Measurements from ENCODE around the gene TPRX2. TPM values are rescaled to one million over a fixed set of nuclear protein-coding genes. Genes with fewer than 3 reads are reported as not detected.
"Not testable (repeated sequence)": the region's sequence is repeated elsewhere in the genome, so short reads cannot be mapped to it uniquely, and the experiment has no call there.

The TPRX2 gene
- total RNA-seq: not detected

DNA sequence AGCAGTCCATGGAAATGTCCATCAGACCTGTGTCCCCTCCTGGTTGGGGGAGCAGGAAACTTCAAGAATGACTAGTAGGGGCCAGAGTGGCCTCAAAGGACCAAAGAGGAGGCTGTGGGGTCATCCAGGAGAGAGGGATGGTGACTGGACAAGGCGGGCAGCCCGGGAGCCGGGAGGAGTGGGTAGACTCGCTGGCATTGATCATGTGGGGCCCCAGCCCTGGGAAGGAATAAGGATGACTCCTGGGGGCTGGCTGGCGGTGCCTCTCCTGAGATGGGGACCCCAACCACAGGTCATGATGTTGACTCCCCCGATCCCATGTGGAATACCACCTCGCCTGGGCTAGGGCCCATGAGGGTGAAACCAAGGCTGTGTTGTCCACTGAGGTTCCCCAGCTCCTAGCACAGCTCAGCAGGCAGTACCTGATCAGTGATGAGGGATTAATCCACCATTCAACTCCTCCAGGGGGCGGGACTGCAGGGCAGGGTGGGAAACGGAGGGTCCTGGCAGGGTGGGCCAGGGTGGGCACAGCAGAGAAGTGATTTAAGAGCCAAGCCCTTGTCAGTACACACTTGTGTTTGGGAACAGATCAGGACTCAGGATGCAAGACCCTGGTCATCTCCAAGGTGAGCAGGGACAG is at the start of gene TPRX2:
TSS of gene TPRX2 (plus strand) at position 590 of the 640 bp plus-strand sequence. CDS start at position 602, 12 bp downstream.
- H3K4me3 Mint-ChIP-seq; H3K27ac Mint-ChIP-seq; DNase-seq; H3K4me1 Mint-ChIP-seq (ENCODE audit: low read depth); ATAC-seq (replicated peaks in 1 of 2); H3K36me3 Mint-ChIP-seq (ENCODE audit: insufficient read depth in 2 of 2); H3K9me3 Mint-ChIP-seq: not testable (repeated sequence)
- H3K27me3 Mint-ChIP-seq (ENCODE audit: low read depth): peaks cover 15% of the 10 kb centered on the region

GRCh38 chr19:47813304-47813994 is 45.6 kb upstream of the TPRX2 start:
- Mint-ChIP-seq H3K27me3 (ENCODE audit: low read depth) (peaks cover 8% of the 10 kb centered on the region), H3K27ac (no peak overlapping the region)

DNA sequence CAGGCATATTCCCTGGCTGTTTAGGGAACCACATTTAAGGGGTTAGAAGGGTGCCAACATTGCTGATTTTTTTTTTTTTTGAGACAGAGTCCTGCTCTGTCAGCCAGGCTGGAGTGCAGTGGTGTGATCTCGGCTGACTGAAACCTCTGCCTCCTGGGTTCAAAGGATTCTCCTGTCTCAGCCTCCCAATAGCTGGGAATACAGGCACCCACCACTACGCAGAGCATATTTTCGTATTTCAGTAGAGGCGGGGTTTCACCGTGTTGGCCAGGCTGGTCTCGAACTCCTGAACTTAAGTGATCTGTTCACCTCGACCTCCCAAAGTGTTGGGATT is 45.1 kb upstream of the TPRX2 start:
- peaks cover 13% of the 10 kb centered on the region for H3K27me3 Mint-ChIP-seq (ENCODE audit: low read depth)
- ATAC-seq (replicated peaks in 1 of 2): peak in 1 of 2 donors; percentile 11
- DNase-seq: no peak
- H3K27ac Mint-ChIP-seq: no peak overlapping the region
- H3K4me1 Mint-ChIP-seq (ENCODE audit: low read depth): no peaks in the 10 kb centered on the region
- no peaks in the 10 kb centered on the region for H3K9me3 Mint-ChIP-seq
- no peak overlapping the region for H3K4me3 Mint-ChIP-seq
- H3K36me3 Mint-ChIP-seq (ENCODE audit: insufficient read depth in 2 of 2): no peaks in the 10 kb centered on the region

More at GRCh38 chr19:47813304-47813994, 45.6 kb upstream of the TPRX2 start:
- Mint-ChIP-seq H3K4me1 (ENCODE audit: low read depth) (no peaks in the 10 kb centered on the region), H3K36me3 (ENCODE audit: insufficient read depth in 2 of 2) (no peaks in the 10 kb centered on the region), H3K4me3 (no peak overlapping the region), H3K9me3 (no peaks in the 10 kb centered on the region)
- DNase-seq (peak; percentile 83 to 85), ATAC-seq (replicated peaks in 1 of 2) (peak; percentile 77 to 78)

DNA sequence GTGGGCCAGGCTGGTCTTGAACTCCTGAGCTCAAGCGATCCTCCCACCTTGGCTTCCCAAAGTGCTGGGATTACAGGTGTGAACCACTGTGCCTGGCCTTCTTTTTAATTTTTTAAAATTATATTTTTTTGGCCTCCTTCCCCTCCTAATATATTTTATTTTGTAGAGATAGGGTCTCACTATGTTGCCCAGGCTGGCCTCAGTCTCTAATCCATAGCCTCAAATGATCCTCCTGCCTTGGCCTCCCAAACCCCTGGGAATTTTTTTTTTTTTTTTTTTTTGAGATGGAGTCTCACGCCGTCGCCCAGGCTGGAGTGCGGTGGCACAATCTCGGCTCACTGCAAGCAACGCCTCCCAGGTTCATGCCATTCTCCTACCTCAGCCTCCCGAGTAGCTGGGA is 42.8 kb upstream of the TPRX2 start:
- H3K4me1 Mint-ChIP-seq (ENCODE audit: low read depth); H3K9me3 Mint-ChIP-seq; ATAC-seq (replicated peaks in 1 of 2); H3K36me3 Mint-ChIP-seq (ENCODE audit: insufficient read depth in 2 of 2); DNase-seq; H3K4me3 Mint-ChIP-seq; H3K27ac Mint-ChIP-seq: not testable (repeated sequence)
- H3K27me3 Mint-ChIP-seq (ENCODE audit: low read depth): peaks cover 36% of the 10 kb centered on the region

DNA sequence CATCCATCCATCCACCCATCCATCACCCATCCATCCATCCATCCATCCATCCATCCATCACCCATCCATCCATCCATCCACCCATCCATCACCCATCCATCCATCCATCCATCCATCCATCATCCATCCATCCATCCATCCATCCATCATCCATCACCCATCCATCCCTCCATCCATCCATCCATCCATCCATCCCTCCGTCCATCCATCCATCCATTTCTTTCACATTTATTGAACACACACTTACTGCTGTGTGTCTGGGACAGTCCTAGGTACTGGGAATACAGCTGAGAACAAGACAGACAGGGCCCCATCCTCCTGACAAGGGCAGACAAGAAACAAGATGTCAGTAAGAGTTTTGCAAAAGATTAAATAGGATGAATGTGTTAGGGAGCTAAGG is 40.8 kb upstream of the TPRX2 start:
- not testable (repeated sequence) for H3K36me3 Mint-ChIP-seq (ENCODE audit: insufficient read depth in 2 of 2); H3K27ac Mint-ChIP-seq; ATAC-seq (replicated peaks in 1 of 2); H3K4me3 Mint-ChIP-seq; DNase-seq; H3K9me3 Mint-ChIP-seq; H3K4me1 Mint-ChIP-seq (ENCODE audit: low read depth)
- peaks cover 38% of the 10 kb centered on the region for H3K27me3 Mint-ChIP-seq (ENCODE audit: low read depth)

DNA sequence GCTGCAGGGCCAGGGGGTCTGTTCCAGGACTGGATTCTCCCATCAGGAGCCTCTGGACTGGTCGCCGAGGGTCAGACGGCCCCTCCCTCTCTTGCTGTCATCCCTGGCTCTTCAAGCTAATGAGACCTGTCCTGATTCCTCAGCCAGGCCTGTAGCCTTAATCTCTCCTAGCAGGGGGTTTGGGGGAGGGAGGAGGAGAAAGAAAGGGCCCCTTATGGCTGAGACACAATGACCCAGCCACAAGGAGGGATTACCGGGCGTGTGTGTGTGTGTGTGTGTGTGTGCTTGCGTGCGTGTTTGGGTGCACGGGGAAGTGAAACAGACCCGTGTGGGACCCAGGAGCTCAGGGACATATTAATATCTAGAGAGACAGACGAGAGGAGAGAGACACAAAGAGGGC is 39.2 kb upstream of the TPRX2 start:
- Mint-ChIP-seq H3K9me3 (no peaks in the 10 kb centered on the region), H3K4me1 (ENCODE audit: low read depth) (peaks cover 5% of the 10 kb centered on the region), H3K27ac (no peak overlapping the region), H3K27me3 (ENCODE audit: low read depth) (peaks cover 38% of the 10 kb centered on the region), H3K36me3 (ENCODE audit: insufficient read depth in 2 of 2) (no peaks in the 10 kb centered on the region), H3K4me3 (peak overlapping the region in 1 of 2 donors; percentile 6)
- ATAC-seq (replicated peaks in 1 of 2) (no peak), DNase-seq (no peak)

DNA sequence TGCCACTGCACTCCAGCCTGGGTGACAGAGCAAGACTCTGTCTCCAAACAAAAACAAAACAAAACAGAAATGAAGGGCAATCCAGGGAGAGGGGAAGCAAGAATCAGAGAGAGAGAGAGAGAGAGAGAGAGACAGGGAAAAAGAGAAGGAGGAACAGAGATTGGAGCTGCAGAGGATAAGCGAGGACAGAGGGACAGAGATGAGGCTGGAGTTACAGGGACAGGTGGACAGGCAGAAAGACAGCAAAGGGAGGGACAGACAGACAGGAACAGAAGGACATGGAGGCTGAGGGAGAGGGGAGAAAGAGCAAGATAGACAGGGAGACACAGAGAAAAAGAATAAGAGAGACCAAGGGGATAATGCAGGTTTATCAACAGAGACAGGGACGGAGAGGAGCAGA is 38.6 kb upstream of the TPRX2 start:
- DNase-seq: no peak
- no peak overlapping the region for H3K4me3 Mint-ChIP-seq
- no peaks in the 10 kb centered on the region for H3K36me3 Mint-ChIP-seq (ENCODE audit: insufficient read depth in 2 of 2)
- peaks cover 38% of the 10 kb centered on the region for H3K27me3 Mint-ChIP-seq (ENCODE audit: low read depth)
- ATAC-seq (replicated peaks in 1 of 2): no peak
- no peak overlapping the region for H3K27ac Mint-ChIP-seq
- H3K4me1 Mint-ChIP-seq (ENCODE audit: low read depth): peaks cover 5% of the 10 kb centered on the region
- no peaks in the 10 kb centered on the region for H3K9me3 Mint-ChIP-seq

DNA sequence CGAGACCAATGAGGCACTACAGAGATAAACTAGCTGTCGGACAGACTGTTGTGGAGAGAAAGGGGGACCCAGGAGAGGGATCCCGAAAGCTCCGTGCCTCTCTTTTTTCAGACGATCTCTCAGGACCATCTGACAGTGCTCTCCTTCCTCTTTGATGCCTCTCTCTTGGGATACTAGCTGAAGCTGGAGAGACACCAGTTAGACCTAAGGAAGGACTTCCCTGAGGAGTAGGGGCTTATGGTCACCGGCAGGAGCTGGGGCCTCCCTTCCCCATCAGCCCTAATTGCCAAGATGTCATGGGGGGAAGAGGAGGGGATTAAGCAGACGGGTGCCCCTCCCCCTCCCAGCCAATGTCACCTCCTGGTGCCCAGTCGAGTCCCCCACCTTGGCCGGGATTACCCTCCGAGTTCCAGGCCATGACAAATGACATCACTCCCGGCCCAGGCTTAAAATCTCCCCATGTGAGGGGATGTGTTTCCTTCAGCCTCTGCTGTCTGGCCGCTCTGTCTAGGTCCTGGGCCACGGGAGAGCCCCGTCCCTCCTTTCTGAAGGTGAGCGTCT is 37.5 kb upstream of the TPRX2 start, which contains the start of gene CRX:
TSS of gene CRX (plus strand) at position 478 of the 561 bp plus-strand sequence. CDS start 12,507 bp downstream, outside the sequence.
- Mint-ChIP-seq H3K27ac (no peak within 1 kb of the TSS), H3K4me1 (ENCODE audit: low read depth) (peaks cover 5% of the 10 kb centered on the region), H3K9me3 (no peaks in the 10 kb centered on the region), H3K36me3 (ENCODE audit: insufficient read depth in 2 of 2) (no peaks in the 10 kb centered on the region), H3K4me3 (no peak within 1 kb of the TSS), H3K27me3 (ENCODE audit: low read depth) (peaks cover 38% of the 10 kb centered on the region)
- no peak for DNase-seq
- ATAC-seq (replicated peaks in 1 of 2): no peak

GRCh38 chr19:47824396-47824795 is 34.6 kb upstream of the TPRX2 start:
- no peak for ATAC-seq (replicated peaks in 1 of 2)
- H3K4me3 Mint-ChIP-seq: no peak overlapping the region
- peaks cover 5% of the 10 kb centered on the region for H3K4me1 Mint-ChIP-seq (ENCODE audit: low read depth)
- no peak for DNase-seq
- H3K27me3 Mint-ChIP-seq (ENCODE audit: low read depth): peaks cover 20% of the 10 kb centered on the region
- no peaks in the 10 kb centered on the region for H3K9me3 Mint-ChIP-seq
- no peak overlapping the region for H3K27ac Mint-ChIP-seq
- H3K36me3 Mint-ChIP-seq (ENCODE audit: insufficient read depth in 2 of 2): no peaks in the 10 kb centered on the region

- Mint-ChIP-seq H3K27me3 (ENCODE audit: low read depth) (no peaks in the 10 kb centered on the region), H3K27ac (no peak overlapping the region), H3K4me1 (ENCODE audit: low read depth) (no peaks in the 10 kb centered on the region), H3K9me3 (no peaks in the 10 kb centered on the region), H3K36me3 (ENCODE audit: insufficient read depth in 2 of 2) (no peaks in the 10 kb centered on the region), H3K4me3 (no peak overlapping the region)
- ATAC-seq (replicated peaks in 1 of 2) (no peak), DNase-seq (no peak)
These were observed 32.2 kb upstream of the TPRX2 start for GRCh38 chr19:47826800-47827199.

GRCh38 chr19:47832723-47833122 is 26.3 kb upstream of the TPRX2 start:
- H3K27me3 Mint-ChIP-seq (ENCODE audit: low read depth): no peaks in the 10 kb centered on the region
- H3K27ac Mint-ChIP-seq: no peak overlapping the region
- DNase-seq (no peak), ATAC-seq (replicated peaks in 1 of 2) (no peak)
- H3K9me3 Mint-ChIP-seq: no peaks in the 10 kb centered on the region
- no peak overlapping the region for H3K4me3 Mint-ChIP-seq
- no peaks in the 10 kb centered on the region for H3K36me3 Mint-ChIP-seq (ENCODE audit: insufficient read depth in 2 of 2)
- no peaks in the 10 kb centered on the region for H3K4me1 Mint-ChIP-seq (ENCODE audit: low read depth)

DNA sequence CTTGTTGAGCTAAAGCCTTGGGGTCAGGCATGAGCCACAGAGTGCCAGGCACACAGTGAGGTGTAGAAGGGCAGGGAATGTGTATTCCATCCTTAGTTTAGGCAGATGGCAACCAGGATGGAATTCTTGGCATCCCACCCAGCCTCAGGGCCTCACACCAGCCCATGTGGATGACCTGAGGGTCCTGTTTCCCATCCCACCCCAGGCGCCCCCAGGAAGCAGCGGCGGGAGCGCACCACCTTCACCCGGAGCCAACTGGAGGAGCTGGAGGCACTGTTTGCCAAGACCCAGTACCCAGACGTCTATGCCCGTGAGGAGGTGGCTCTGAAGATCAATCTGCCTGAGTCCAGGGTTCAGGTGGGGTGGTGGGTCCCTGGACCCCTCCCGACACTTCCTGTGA is 23.0 kb upstream of the TPRX2 start:
- no peak for ATAC-seq (replicated peaks in 1 of 2)
- Mint-ChIP-seq H3K27me3 (ENCODE audit: low read depth) (no peaks in the 10 kb centered on the region), H3K4me3 (no peak overlapping the region), H3K4me1 (ENCODE audit: low read depth) (no peaks in the 10 kb centered on the region), H3K36me3 (ENCODE audit: insufficient read depth in 2 of 2) (no peaks in the 10 kb centered on the region), H3K9me3 (no peaks in the 10 kb centered on the region), H3K27ac (no peak overlapping the region)
- no peak for DNase-seq

GRCh38 chr19:47839411-47839810 is 19.6 kb upstream of the TPRX2 start:
- Mint-ChIP-seq H3K27ac (no peak overlapping the region), H3K4me1 (ENCODE audit: low read depth) (no peaks in the 10 kb centered on the region), H3K27me3 (ENCODE audit: low read depth) (peaks cover 8% of the 10 kb centered on the region), H3K36me3 (ENCODE audit: insufficient read depth in 2 of 2) (no peaks in the 10 kb centered on the region), H3K9me3 (no peaks in the 10 kb centered on the region), H3K4me3 (no peak overlapping the region)
- no peak for ATAC-seq (replicated peaks in 1 of 2)
- no peak for DNase-seq
